ENCODE results near the gene MAST4. TPM values are rescaled to one million over a fixed set of nuclear protein-coding genes. Genes with fewer than 3 reads are reported as not detected.
"Not testable (repeated sequence)": the region's sequence is repeated elsewhere in the genome, so short reads cannot be mapped to it uniquely, and the experiment has no call there.

The MAST4 gene
- total RNA-seq, 1 donor from 2014 or later: 22.3 TPM

GRCh38 chr5:67123819-67124218 lies 527.6 kb downstream of the MAST4 start:
- peaks cover 2% of the 10 kb centered on the region for H3K9me3 Mint-ChIP-seq (ENCODE audit: unreplicated experiment)
- no peak overlapping the region for H3K9ac ChIP-seq (ENCODE audit: low read length)
- H3K9me3 ChIP-seq (ENCODE audit: insufficient read depth, low read depth, low read length): no peaks in the 10 kb centered on the region
- no peak overlapping the region for H3K4me2 ChIP-seq (ENCODE audit: low read length)
- H3K27me3 Mint-ChIP-seq (ENCODE audit: low read depth, unreplicated experiment): no peaks in the 10 kb centered on the region
- H3K27me3 ChIP-seq (ENCODE audit: insufficient read depth, low read length): no peaks in the 10 kb centered on the region
- H3K27ac Mint-ChIP-seq (ENCODE audit: unreplicated experiment): no peak overlapping the region
- FAIRE-seq (no peak), DNase-seq (ENCODE audit: low read depth) (no peak)
- H3K36me3 ChIP-seq (ENCODE audit: insufficient read depth, low read length): peaks cover 20% of the 10 kb centered on the region
- H3K27ac ChIP-seq (ENCODE audit: low read depth, low read length): no peak overlapping the region
- no peak overlapping the region for H3K4me3 ChIP-seq (ENCODE audit: insufficient read depth, low read depth, low read length)
- no peaks in the 10 kb centered on the region for H3K4me1 Mint-ChIP-seq (ENCODE audit: low read depth, unreplicated experiment)
- H3K79me2 ChIP-seq (ENCODE audit: insufficient read depth, low read length): no peaks in the 10 kb centered on the region
- no peak overlapping the region for H2AFZ ChIP-seq (ENCODE audit: low read depth, low read length)
- H4K20me1 ChIP-seq (ENCODE audit: insufficient read depth, low read length): peaks cover 3% of the 10 kb centered on the region
- no peak for TF ChIP-seq EZH2 (IDR thresholded peaks at IDR 0.05; ENCODE audit: insufficient read depth, low read length)
- no peak for TF ChIP-seq CTCF (IDR thresholded peaks at IDR 0.05; ENCODE audit: insufficient read depth, low read depth, low read length)
- H3K36me3 Mint-ChIP-seq (ENCODE audit: low read depth, unreplicated experiment): peaks cover 15% of the 10 kb centered on the region
- H3K4me3 Mint-ChIP-seq (ENCODE audit: unreplicated experiment): no peak overlapping the region
- no peaks in the 10 kb centered on the region for H3K4me1 ChIP-seq (ENCODE audit: insufficient read depth, low read length)

DNA sequence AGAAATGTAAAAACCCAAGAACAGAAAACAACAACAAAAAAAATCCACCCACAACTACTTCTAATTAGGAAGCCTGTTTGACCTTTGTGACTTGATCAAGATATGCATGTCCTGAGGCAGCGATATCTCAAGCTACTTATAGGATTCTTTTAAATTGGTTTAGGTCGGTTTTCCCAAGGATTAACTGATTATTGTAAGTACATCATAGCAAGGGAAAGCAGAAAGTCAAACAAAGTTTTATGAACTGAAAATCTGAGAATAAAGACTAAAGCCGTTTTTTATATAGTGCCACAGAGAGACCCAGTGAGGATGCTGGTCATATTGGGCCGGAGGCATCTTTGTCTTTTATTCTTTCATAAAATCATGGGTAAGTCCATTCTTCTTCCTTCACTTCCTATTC lies 528.4 kb downstream of the MAST4 start:
- Histone ChIP-seq H3K4me3 (ENCODE audit: insufficient read depth, low read depth, low read length) (no peak overlapping the region), H4K20me1 (ENCODE audit: insufficient read depth, low read length) (peaks cover 3% of the 10 kb centered on the region), H3K4me1 (ENCODE audit: insufficient read depth, low read length) (no peaks in the 10 kb centered on the region), H3K4me2 (ENCODE audit: low read length) (no peak overlapping the region), H3K9me3 (ENCODE audit: insufficient read depth, low read depth, low read length) (no peaks in the 10 kb centered on the region), H3K36me3 (ENCODE audit: insufficient read depth, low read length) (peaks cover 15% of the 10 kb centered on the region), H3K27me3 (ENCODE audit: insufficient read depth, low read length) (no peaks in the 10 kb centered on the region), H2AFZ (ENCODE audit: low read depth, low read length) (no peak overlapping the region), H3K27ac (ENCODE audit: low read depth, low read length) (no peak overlapping the region), H3K9ac (ENCODE audit: low read length) (no peak overlapping the region), H3K79me2 (ENCODE audit: insufficient read depth, low read length) (no peaks in the 10 kb centered on the region)
- H3K27ac Mint-ChIP-seq (ENCODE audit: unreplicated experiment): no peak overlapping the region
- no peak overlapping the region for H3K4me3 Mint-ChIP-seq (ENCODE audit: unreplicated experiment)
- TF ChIP-seq CTCF (IDR thresholded peaks at IDR 0.05; ENCODE audit: insufficient read depth, low read depth, low read length) (no peak), EZH2 (IDR thresholded peaks at IDR 0.05; ENCODE audit: insufficient read depth, low read length) (no peak)
- H3K27me3 Mint-ChIP-seq (ENCODE audit: low read depth, unreplicated experiment): no peaks in the 10 kb centered on the region
- DNase-seq (ENCODE audit: low read depth) (no peak), FAIRE-seq (no peak)
- H3K4me1 Mint-ChIP-seq (ENCODE audit: low read depth, unreplicated experiment): no peaks in the 10 kb centered on the region
- peaks cover 12% of the 10 kb centered on the region for H3K36me3 Mint-ChIP-seq (ENCODE audit: low read depth, unreplicated experiment)
- peaks cover 2% of the 10 kb centered on the region for H3K9me3 Mint-ChIP-seq (ENCODE audit: unreplicated experiment)

DNA sequence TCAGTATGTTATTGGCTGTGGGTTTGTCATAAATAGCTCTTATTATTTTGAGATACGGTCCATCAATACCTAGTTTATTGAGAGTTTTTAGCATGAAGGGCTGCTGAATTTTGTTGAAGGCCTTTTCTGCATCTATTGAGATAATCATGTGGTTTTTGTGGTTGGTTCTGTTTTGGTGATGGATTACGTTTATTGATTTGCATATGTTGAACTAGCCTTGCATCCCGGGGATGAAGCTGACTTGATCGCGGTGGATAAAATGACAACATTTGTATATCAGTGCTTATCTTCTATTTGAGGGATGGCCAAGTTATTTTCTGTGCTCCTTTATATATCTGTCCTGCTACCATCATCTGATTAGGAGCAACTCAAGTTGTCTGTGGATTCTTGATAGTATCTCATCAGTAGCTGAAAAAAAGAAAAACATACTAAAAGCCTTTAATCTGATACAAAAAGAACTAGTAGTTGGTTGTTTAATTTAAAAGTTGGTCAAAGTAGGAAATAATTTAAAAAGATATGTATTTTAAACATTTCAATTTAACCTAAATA lies 531.2 kb downstream of the MAST4 start:
- H3K27me3 ChIP-seq (ENCODE audit: insufficient read depth, low read length); H3K9me3 ChIP-seq (ENCODE audit: insufficient read depth, low read depth, low read length); H3K4me2 ChIP-seq (ENCODE audit: low read length); H3K9me3 Mint-ChIP-seq (ENCODE audit: unreplicated experiment); H3K79me2 ChIP-seq (ENCODE audit: insufficient read depth, low read length); H3K27ac Mint-ChIP-seq (ENCODE audit: unreplicated experiment); FAIRE-seq; H3K4me1 ChIP-seq (ENCODE audit: insufficient read depth, low read length); H3K4me3 ChIP-seq (ENCODE audit: insufficient read depth, low read depth, low read length); H2AFZ ChIP-seq (ENCODE audit: low read depth, low read length); H3K9ac ChIP-seq (ENCODE audit: low read length); H3K4me3 Mint-ChIP-seq (ENCODE audit: unreplicated experiment); H3K27me3 Mint-ChIP-seq (ENCODE audit: low read depth, unreplicated experiment); H4K20me1 ChIP-seq (ENCODE audit: insufficient read depth, low read length); DNase-seq (ENCODE audit: low read depth); H3K4me1 Mint-ChIP-seq (ENCODE audit: low read depth, unreplicated experiment); H3K27ac ChIP-seq (ENCODE audit: low read depth, low read length): not testable (repeated sequence)
- H3K36me3 Mint-ChIP-seq (ENCODE audit: low read depth, unreplicated experiment): peaks cover 15% of the 10 kb centered on the region
- peaks cover 13% of the 10 kb centered on the region for H3K36me3 ChIP-seq (ENCODE audit: insufficient read depth, low read length)
